Measurements from ENCODE around the gene WWOX. TPM values are rescaled to one million over a fixed set of nuclear protein-coding genes. Genes with fewer than 3 reads are reported as not detected.

The WWOX gene
- total RNA-seq, 1 donor from 2014 or later: 8.9 TPM

DNA sequence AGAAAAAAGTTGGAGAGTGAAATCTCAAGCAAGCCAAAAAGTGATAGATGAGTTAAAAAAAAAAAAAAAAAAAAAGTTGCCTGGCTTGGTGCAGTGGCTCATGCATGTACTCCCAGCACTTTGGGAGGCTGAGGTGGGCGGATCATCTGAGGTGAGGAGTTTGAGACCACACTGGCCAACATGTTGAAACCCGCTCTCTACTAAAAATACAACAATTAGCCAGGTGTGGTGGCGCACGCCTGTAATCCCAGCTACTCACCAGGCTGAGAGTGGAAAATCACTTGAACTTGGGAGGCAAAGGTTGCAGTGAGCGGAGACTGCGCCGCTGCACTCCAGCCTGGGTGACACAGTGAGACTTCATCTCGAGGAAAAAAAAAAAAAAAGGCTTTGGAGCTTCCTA, 668.8 kb downstream of the WWOX start:
- no peak overlapping the region for H3K4me3 ChIP-seq
- H3K9me3 ChIP-seq (replicated peaks): no peaks in the 10 kb centered on the region
- TF ChIP-seq CTCF (IDR thresholded peaks at IDR 0.05; ENCODE audit: borderline replicate concordance): no peak
- H3K27ac ChIP-seq (replicated peaks): no peak overlapping the region
- intact Hi-C loops (cut with micrococcal nuclease): no loop called here
- H3K36me3 ChIP-seq: no peaks in the 10 kb centered on the region
- H3K4me1 ChIP-seq: peaks cover 18% of the 10 kb centered on the region
- H3K27me3 ChIP-seq (ENCODE audit: low read depth): no peaks in the 10 kb centered on the region
- DNase-seq: no peak

DNA sequence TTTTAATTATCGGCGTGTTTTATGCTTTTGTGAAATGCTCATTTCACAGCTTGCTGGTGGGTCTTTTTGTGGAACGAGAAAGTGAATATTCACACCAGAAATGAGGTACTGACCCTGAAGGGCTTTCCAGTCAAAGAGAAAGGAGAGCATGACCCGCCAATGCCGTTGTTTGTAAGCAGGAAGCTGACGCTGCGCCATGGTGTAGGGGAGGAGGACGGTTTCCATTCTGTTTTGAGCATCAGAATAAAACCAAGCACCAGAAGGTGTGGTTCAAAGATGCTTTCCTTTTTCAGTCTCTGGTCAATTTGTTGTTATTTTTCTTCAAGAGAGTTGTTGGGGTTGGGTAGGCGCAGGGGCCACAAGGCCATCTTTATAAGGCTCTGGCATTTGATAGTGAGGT, 669.3 kb downstream of the WWOX start:
- no peak for DNase-seq
- Histone ChIP-seq H3K9me3 (replicated peaks) (no peaks in the 10 kb centered on the region), H3K4me1 (peaks cover 16% of the 10 kb centered on the region), H3K27me3 (ENCODE audit: low read depth) (no peaks in the 10 kb centered on the region), H3K36me3 (no peaks in the 10 kb centered on the region), H3K4me3 (no peak overlapping the region), H3K27ac (replicated peaks) (no peak overlapping the region)
- TF ChIP-seq CTCF (IDR thresholded peaks at IDR 0.05; ENCODE audit: borderline replicate concordance): no peak
- intact Hi-C loops (cut with micrococcal nuclease): no loop called here

GRCh38 chr16:78770353-78771091, 671.1 kb downstream of the WWOX start:
- intact Hi-C loops (cut with micrococcal nuclease): loop anchor here (5.0 kb wide), 1 partner anchor 268 kb away; no protein-coding TSS in a partner anchor
- Histone ChIP-seq H3K36me3 (no peaks in the 10 kb centered on the region), H3K27ac (replicated peaks) (peak overlapping the region; percentile 28), H3K4me3 (no peak overlapping the region), H3K4me1 (peaks cover 11% of the 10 kb centered on the region), H3K27me3 (ENCODE audit: low read depth) (no peaks in the 10 kb centered on the region), H3K9me3 (replicated peaks) (no peaks in the 10 kb centered on the region)
- peak; percentile 72 for DNase-seq
- peak; percentile 89 for TF ChIP-seq CTCF (IDR thresholded peaks at IDR 0.05; ENCODE audit: borderline replicate concordance)

DNA sequence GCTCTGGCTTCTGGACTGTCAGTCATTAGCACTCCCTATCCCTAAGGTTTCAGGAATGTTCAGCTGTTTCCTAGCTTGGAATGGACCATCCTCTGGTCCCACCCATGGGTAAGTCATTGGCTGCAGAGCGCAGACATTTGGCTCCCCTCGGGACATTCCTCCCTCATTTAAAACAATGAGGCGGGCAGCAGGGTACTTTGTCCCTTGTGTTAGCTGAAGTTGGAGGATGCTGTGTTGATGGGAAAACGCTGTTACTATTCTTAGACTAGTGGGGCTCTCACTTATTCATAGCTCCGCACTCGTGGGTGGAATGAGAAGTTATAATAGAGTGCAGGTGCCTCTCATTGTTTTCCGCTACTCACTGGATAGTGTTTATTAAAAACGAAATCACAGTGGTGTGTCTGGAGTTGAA, 673.8 kb downstream of the WWOX start:
- peaks cover 11% of the 10 kb centered on the region for H3K4me1 ChIP-seq
- no peaks in the 10 kb centered on the region for H3K9me3 ChIP-seq (replicated peaks)
- DNase-seq: no peak
- H3K27me3 ChIP-seq (ENCODE audit: low read depth): no peaks in the 10 kb centered on the region
- no peak for TF ChIP-seq CTCF (IDR thresholded peaks at IDR 0.05; ENCODE audit: borderline replicate concordance)
- H3K4me3 ChIP-seq: no peak overlapping the region
- no peaks in the 10 kb centered on the region for H3K36me3 ChIP-seq
- no peak overlapping the region for H3K27ac ChIP-seq (replicated peaks)
- intact Hi-C loops (cut with micrococcal nuclease): loop anchor here (5.0 kb wide), 1 partner anchor 271 kb away; no protein-coding TSS in a partner anchor

DNA sequence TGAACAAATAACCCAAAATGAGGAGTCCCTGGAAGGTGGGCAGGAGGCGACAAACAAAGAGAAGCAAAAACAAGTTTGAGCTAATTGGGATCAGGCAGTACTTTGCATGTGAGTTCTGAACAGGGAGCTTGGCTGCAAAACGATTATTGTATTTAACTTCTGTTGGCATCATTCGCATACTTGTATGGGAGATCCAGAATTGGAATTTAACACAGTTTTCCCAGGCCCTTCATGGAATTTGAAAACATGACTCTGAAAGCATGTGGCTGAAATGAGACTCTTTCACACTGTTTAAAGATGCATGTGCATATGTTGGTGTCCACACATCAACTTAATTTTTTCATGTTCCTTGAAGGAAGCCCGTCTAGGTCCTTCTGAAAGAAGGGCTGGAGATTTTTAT, 674.3 kb downstream of the WWOX start:
- no peaks in the 10 kb centered on the region for H3K36me3 ChIP-seq
- H3K27me3 ChIP-seq (ENCODE audit: low read depth): no peaks in the 10 kb centered on the region
- intact Hi-C loops (cut with micrococcal nuclease): loop anchor here (5.0 kb wide), 1 partner anchor 271 kb away; no protein-coding TSS in a partner anchor
- H3K9me3 ChIP-seq (replicated peaks): no peaks in the 10 kb centered on the region
- no peak overlapping the region for H3K4me3 ChIP-seq
- no peak for DNase-seq
- no peak for TF ChIP-seq CTCF (IDR thresholded peaks at IDR 0.05; ENCODE audit: borderline replicate concordance)
- no peak overlapping the region for H3K27ac ChIP-seq (replicated peaks)
- peaks cover 11% of the 10 kb centered on the region for H3K4me1 ChIP-seq

Measured in left ventricle myocardium inferior (tissue), 1 donor.